Esophagus squamous epithelium (tissue), 4 donors: ENCODE data around the gene RASSF7.

ENCODE experiments used
- POLR2A ChIP-seq, 4 donors: fragments of 450-650 bp; IDR thresholded peaks; one replicate each; pipeline ENCODE4 v1.6.1; 2017; ENCODE audit warnings: antibody characterized with exemption in 4 of 4, mild to moderate bottlenecking in 4 of 4, moderate library complexity in 3 of 4
- TF ChIP-seq, protein P1 (sequence below), 6 experiments: fragments of 450-650 bp in 4 of 6; fragments of 200-600 bp in 2 of 6; sonication (generic) in 2 of 6; IDR thresholded peaks; one replicate each; pipeline ENCODE4 v1.5.1; 2016 to 2019; ENCODE audit warnings: antibody characterized with exemption in 6 of 6, mild to moderate bottlenecking in 4 of 6, moderate library complexity in 4 of 6

DNA sequence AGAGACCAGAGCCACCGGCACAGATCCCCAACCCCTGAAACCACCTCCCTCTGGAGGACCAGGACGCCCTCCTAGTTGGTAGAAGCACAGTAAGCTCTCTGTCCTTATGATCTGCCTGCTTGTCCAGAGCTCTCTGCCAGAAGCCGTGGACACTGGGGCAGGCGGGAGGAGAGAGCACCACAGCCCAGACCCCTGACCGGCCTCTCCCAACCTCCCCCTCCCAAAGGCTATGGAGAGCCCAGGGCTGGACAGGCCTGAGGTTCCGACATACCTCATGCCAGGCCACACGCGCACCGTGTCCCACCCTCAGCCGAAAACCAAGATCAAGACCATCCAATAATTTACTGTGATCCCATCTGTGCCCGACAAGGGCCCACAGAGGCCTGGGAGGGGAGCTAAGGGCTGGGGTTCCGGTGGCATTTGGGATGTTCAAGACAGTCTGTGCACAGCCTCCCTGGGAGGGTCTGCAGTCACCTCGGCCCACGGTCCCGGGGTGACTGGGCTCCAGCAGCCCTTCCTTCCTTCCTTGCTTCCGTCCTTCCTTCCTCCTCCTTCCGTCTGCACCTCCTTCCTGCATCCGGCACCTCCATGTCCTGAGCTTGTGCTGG lies 28.7 kb upstream of the RASSF7 start:
- TF ChIP-seq, protein P1, sequence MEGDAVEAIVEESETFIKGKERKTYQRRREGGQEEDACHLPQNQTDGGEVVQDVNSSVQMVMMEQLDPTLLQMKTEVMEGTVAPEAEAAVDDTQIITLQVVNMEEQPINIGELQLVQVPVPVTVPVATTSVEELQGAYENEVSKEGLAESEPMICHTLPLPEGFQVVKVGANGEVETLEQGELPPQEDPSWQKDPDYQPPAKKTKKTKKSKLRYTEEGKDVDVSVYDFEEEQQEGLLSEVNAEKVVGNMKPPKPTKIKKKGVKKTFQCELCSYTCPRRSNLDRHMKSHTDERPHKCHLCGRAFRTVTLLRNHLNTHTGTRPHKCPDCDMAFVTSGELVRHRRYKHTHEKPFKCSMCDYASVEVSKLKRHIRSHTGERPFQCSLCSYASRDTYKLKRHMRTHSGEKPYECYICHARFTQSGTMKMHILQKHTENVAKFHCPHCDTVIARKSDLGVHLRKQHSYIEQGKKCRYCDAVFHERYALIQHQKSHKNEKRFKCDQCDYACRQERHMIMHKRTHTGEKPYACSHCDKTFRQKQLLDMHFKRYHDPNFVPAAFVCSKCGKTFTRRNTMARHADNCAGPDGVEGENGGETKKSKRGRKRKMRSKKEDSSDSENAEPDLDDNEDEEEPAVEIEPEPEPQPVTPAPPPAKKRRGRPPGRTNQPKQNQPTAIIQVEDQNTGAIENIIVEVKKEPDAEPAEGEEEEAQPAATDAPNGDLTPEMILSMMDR (IDR thresholded peaks at IDR 0.05): no peak
- no peak for TF ChIP-seq POLR2A (IDR thresholded peaks at IDR 0.05)
